Left cardiac atrium (tissue), 2 donors: ENCODE results near the gene THAP8. TPM values are rescaled to one million over a fixed set of nuclear protein-coding genes. Genes with fewer than 3 reads are reported as not detected.

Experiments
- total RNA-seq, 2 donors: library from RNA; stranded (reverse); fragmentation: NEBNext Ultra II Directional; extraction: Animal tissue kit (Norgen Biotek cat#: 25700); gene quantifications; one replicate each; pipeline ENCODE4 v1.2.1, GENCODE V29; 2021
- donor health status: DM: no; HTN: yes; CAD: no; lungs with severe emphysema.
- donor health status: DM: yes; HTN: yes; CAD: no.

THAP8 gene
- total RNA-seq, 2 donors from 2014 or later = 2.3 to 4.4 TPM

Other genes with a start within 250 kb of the THAP8 start
- gene PRODH2, start 241.4 kb downstream of the THAP8 start, total RNA-seq = not detected
- gene NPHS1, start 201.8 kb downstream of the THAP8 start, total RNA-seq = not detected
- under 1 TPM in 1 of 2 donors, not detected in 1; 0.06 TPM for gene KIRREL2, start 197.4 kb downstream of the THAP8 start, total RNA-seq
- 10 to 100 TPM; 11.3 to 17.0 TPM for gene APLP1, start 185.7 kb downstream of the THAP8 start, total RNA-seq
- 1 to 10 TPM; 3.9 to 5.4 TPM for gene NFKBID, start 153.7 kb downstream of the THAP8 start, total RNA-seq
- gene HCST, start 151.8 kb downstream of the THAP8 start, total RNA-seq = 10 to 100 TPM in 1 of 2 donors, 1 to 10 TPM in 1; 6.9 to 15.5 TPM
- gene TYROBP, start 146.0 kb downstream of the THAP8 start, total RNA-seq = 10 to 100 TPM; 43.4 to 88.7 TPM
- 1 to 10 TPM; 7.6 to 9.7 TPM for gene LRFN3, start 117.9 kb downstream of the THAP8 start, total RNA-seq
- gene SDHAF1, start 59.1 kb downstream of the THAP8 start, total RNA-seq = 10 to 100 TPM; 11.4 to 16.0 TPM
- under 1 TPM in 1 of 2 donors, not detected in 1; 0.27 TPM for gene SYNE4, start 45.5 kb downstream of the THAP8 start, total RNA-seq
- gene ALKBH6, start 40.1 kb downstream of the THAP8 start, total RNA-seq = 10 to 100 TPM; 11.6 to 13.2 TPM
- 1 to 10 TPM; 7.2 to 7.9 TPM for gene CLIP3, start 21.4 kb downstream of the THAP8 start, total RNA-seq
- gene WDR62, start 612 bp upstream of the THAP8 start, total RNA-seq = 10 to 100 TPM in 1 of 2 donors, 1 to 10 TPM in 1; 4.4 to 18.1 TPM
- gene OVOL3, start 56.9 kb upstream of the THAP8 start, total RNA-seq = not detected
- 100 to 1,000 TPM in 1 of 2 donors, 10 to 100 TPM in 1; 92.6 to 104 TPM for gene POLR2I, start 60.6 kb upstream of the THAP8 start, total RNA-seq
- 10 to 100 TPM; 81.2 to 85.0 TPM for gene TBCB, start 61.2 kb upstream of the THAP8 start, total RNA-seq
- gene CAPNS1, start 85.8 kb upstream of the THAP8 start, total RNA-seq = 100 to 1,000 TPM; 614 TPM
- gene COX7A1, start 98.2 kb upstream of the THAP8 start, total RNA-seq = 1,000 to 10,000 TPM; 1,384 to 1,769 TPM
- 1 to 10 TPM; 4.5 to 4.8 TPM for gene ZNF565, start 160.4 kb upstream of the THAP8 start, total RNA-seq
- 10 to 100 TPM; 28.0 to 48.6 TPM for gene ZNF146, start 160.8 kb upstream of the THAP8 start, total RNA-seq